Activated CD8-positive, alpha-beta T cell treated with anti-CD3 and anti-CD28 coated beads for 36 hours (primary cell): Measurements from ENCODE around the gene ZNF132. TPM values are rescaled to one million over a fixed set of nuclear protein-coding genes. Genes with fewer than 3 reads are reported as not detected.

Experiments used
- ATAC-seq: fragments of 200-7000 bp; cut with Tn5 transposase; one replicate; pipeline ENCODE4 v1.10.0; 2021; ENCODE audit warnings: mild to moderate bottlenecking, moderate library complexity
- CTCF ChIA-PET: fragments of 350-600 bp; sonication (Branson Sonifier 250); formaldehyde crosslinking; loops from one replicate; lab custom pipeline; 2021; ENCODE audit warnings: antibody characterized with exemption; lab: Charles Lee
- POLR2A ChIA-PET: fragments of 350-600 bp; sonication (Branson Sonifier 250); formaldehyde crosslinking; loops from one replicate; lab custom pipeline; 2021; ENCODE audit warnings: antibody characterized with exemption; lab: Charles Lee
- DNase-seq: peaks from one replicate; pipeline ENCODE4 v3.0.0-alpha.2; 2020
- H3K27ac Mint-ChIP-seq: one replicate; pipeline ENCODE4 v1.8.0; 2021; ENCODE audit warnings: mild to moderate bottlenecking, mixed read lengths
- H3K27me3 Mint-ChIP-seq: one replicate; pipeline ENCODE4 v1.8.0; 2021; ENCODE audit warnings: mixed read lengths
- H3K36me3 Mint-ChIP-seq: one replicate; pipeline ENCODE4 v1.8.0; 2021; ENCODE audit warnings: low read depth, mixed read lengths
- H3K4me1 Mint-ChIP-seq: one replicate; pipeline ENCODE4 v1.8.0; 2021; ENCODE audit warnings: low read depth, mixed read lengths
- H3K4me3 Mint-ChIP-seq: one replicate; pipeline ENCODE4 v1.8.0; 2021; ENCODE audit warnings: mild to moderate bottlenecking, moderate library complexity, mixed read lengths
- H3K9me3 Mint-ChIP-seq: one replicate; pipeline ENCODE4 v1.8.0; 2021; ENCODE audit warnings: mixed read lengths
- CTCF ChIP-seq: fragments of 200-600 bp; IDR thresholded peaks from one replicate; pipeline ENCODE4 v1.8.0; 2022; ENCODE audit warnings: antibody characterized with exemption, mild to moderate bottlenecking
- intact Hi-C: fragments of 100-400 bp; cut with micrococcal nuclease; formaldehyde crosslinking; loops from one replicate; pipeline ENCODE4 v1.10.0; 2022
- total RNA-seq, 2 experiments: library from RNA; stranded (reverse); gene quantifications; one replicate each; pipeline ENCODE4 v1.2.3, GENCODE V29; 2021

ZNF132 gene
- total RNA-seq, 2 experiments from 2014 or later: 3.4 to 3.8 TPM

GRCh38 chr19:58396691-58397532 is 43.0 kb downstream of the ZNF132 start:
- ChIA-PET CTCF (no interaction called here), POLR2A (interaction anchor here (0.6 to 7.2 kb wide), 7 partner anchors 9 to 47 kb away, joined by 3 to 45 read pairs (median 4); partner anchors contain the start of genes RPS5, ZNF497 and ZNF837)
- no peak overlapping the region for H3K27ac Mint-ChIP-seq
- H3K4me1 Mint-ChIP-seq: peaks cover 18% of the 10 kb centered on the region
- H3K27me3 Mint-ChIP-seq: no peaks in the 10 kb centered on the region
- DNase-seq: no peak
- no peak for TF ChIP-seq CTCF
- H3K36me3 Mint-ChIP-seq: peaks cover 31% of the 10 kb centered on the region
- intact Hi-C loops: no loop called here
- no peaks in the 10 kb centered on the region for H3K9me3 Mint-ChIP-seq
- no peak for ATAC-seq
- no peak overlapping the region for H3K4me3 Mint-ChIP-seq

- peaks cover 35% of the 10 kb centered on the region for H3K36me3 Mint-ChIP-seq
- ATAC-seq (no peak), DNase-seq (no peak)
- H3K27me3 Mint-ChIP-seq: no peaks in the 10 kb centered on the region
- H3K27ac Mint-ChIP-seq: no peak overlapping the region
- H3K4me3 Mint-ChIP-seq: no peak overlapping the region
- no peak for TF ChIP-seq CTCF
- H3K4me1 Mint-ChIP-seq: peaks cover 19% of the 10 kb centered on the region
- no peaks in the 10 kb centered on the region for H3K9me3 Mint-ChIP-seq
- ChIA-PET CTCF (no interaction called here), POLR2A (interaction anchor here (0.6 to 7.2 kb wide), 4 partner anchors 9 to 48 kb away, joined by 3 to 45 read pairs (median 4); partner anchors contain the start of genes RPS5 and ZNF497)
- intact Hi-C loops: no loop called here
Measured at GRCh38 chr19:58395979-58396627, 43.9 kb downstream of the ZNF132 start.

- intact Hi-C loops: no loop called here
- Mint-ChIP-seq H3K4me3 (no peak within 1 kb of the TSS), H3K4me1 (peaks cover 19% of the 10 kb centered on the region), H3K27me3 (no peaks in the 10 kb centered on the region), H3K9me3 (no peaks in the 10 kb centered on the region), H3K27ac (no peak within 1 kb of the TSS), H3K36me3 (peaks cover 42% of the 10 kb centered on the region)
- DNase-seq (no peak), ATAC-seq (peak; percentile 40)
- ChIA-PET CTCF (no interaction called here), POLR2A (interaction anchor here (1.0 to 7.2 kb wide), 4 partner anchors 8 to 33 kb away, joined by 4 to 45 read pairs (median 4); partner anchors contain the start of genes RPS5 and ZNF497)
- TF ChIP-seq CTCF: no peak
Measured at GRCh38 chr19:58395220-58395978, 44.6 kb downstream of the ZNF132 start, which contains the start of gene RNF225. Gene RNF225, plus strand, starts transcription at chr19:58395656. Its CDS starts 434 bp downstream, at chr19:58396090.

- DNase-seq: no peak
- Mint-ChIP-seq H3K36me3 (peaks cover 46% of the 10 kb centered on the region), H3K4me3 (no peak overlapping the region), H3K27ac (no peak overlapping the region), H3K9me3 (no peaks in the 10 kb centered on the region), H3K4me1 (peaks cover 20% of the 10 kb centered on the region), H3K27me3 (no peaks in the 10 kb centered on the region)
- intact Hi-C loops: no loop called here
- peak; percentile 11 for ATAC-seq
- CTCF ChIA-PET: interaction anchor here (0.8 kb wide), 1 partner anchor 119 kb away, joined by 3 read pairs; no protein-coding TSS in a partner anchor
- POLR2A ChIA-PET: interaction anchor here (1.5 to 7.2 kb wide), 2 partner anchors 7 to 12 kb away, joined by 5 to 45 read pairs; partner anchors contain the start of gene RPS5
- TF ChIP-seq CTCF: no peak
Measured at GRCh38 chr19:58394821-58395219, 45.1 kb downstream of the ZNF132 start.
